ENCODE data around the gene PGM3. TPM values are rescaled to one million over a fixed set of nuclear protein-coding genes. Genes with fewer than 3 reads are reported as not detected.
A peak's percentile ranks its signal among the peaks of the same experiment; 100 is the strongest.
"Not testable (repeated sequence)": the region's sequence is repeated elsewhere in the genome, so short reads cannot be mapped to it uniquely, and the experiment has no call there.

Gene PGM3
- total and polyA plus RNA-seq, 7 donors: 6.5 to 18.0 (median 12.7) TPM

- Histone ChIP-seq H3K36me3 (ENCODE audit: insufficient read depth in 1 of 2, low read depth in 1 of 2) (peaks cover 5 to 32% of the 10 kb centered on the region in 2 donors), H3K27ac (peak overlapping the region; percentile 36), H3K4me1 (peaks cover 3% of the 10 kb centered on the region), H3K9me3 (no peaks in the 10 kb centered on the region), H3K4me3 (no peak overlapping the region), H3K27me3 (ENCODE audit: insufficient read depth in 3 of 3, low read length in 2 of 3) (no peaks in the 10 kb centered on the region)
- intact Hi-C loops (cut with DNase I): no loop called here
- TF ChIP-seq CTCF (IDR thresholded peaks at IDR 0.05): no peak
- ATAC-seq (no peak), DNase-seq (no peak)
- WGBS, 3 donors: 85 to 94% (median 91%) methylated on average over 4 of the region's 4 CpGs
Measured at GRCh38 chr6:83198486-83199172, 5.6 kb upstream of the PGM3 start.

DNA sequence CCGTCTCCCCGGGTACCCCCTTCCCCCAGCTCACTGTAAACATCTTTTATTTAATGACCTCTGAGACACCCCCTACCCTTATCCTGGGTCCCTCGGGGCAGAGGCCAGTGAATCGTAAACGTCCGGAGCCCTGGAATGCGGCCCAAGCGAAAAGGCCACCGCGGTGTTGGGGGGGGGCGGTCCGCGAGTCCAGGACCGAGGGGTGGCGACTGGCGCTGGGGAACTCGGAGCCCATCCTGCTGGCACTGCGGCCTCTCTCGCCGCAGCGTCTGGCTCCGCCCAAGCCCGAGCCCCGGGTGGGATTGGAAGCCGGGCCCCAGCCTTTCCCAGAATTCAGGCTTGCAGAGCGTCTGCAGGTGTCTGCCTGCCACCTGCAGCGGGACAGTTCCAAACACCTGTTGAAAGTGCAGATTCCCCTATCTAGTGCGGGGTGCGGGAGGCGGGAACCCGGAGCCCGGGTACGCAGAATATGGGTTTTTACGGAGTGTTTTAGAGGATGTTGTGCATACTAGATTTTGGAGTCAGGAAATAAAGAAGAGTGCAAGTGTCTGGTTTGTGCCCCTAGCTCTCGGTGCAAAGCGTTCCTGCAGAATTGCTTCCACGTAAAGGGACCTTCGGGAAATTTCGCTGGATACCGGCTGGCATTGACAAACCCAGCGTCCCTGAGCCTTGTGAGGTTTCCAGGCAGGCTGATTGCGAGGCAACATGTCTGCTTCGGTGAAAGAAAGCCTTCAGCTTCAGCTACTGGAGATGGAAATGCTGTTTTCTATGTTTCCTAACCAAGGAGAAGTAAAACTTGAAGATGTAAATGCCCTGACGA lies 892 bp upstream of the PGM3 start:
- 1 to 3% (median 3%) methylated on average over 43 to 44 of the region's 44 CpGs for WGBS, 3 donors
- peaks cover 10 to 32% of the 10 kb centered on the region in 2 donors for H3K36me3 ChIP-seq (ENCODE audit: insufficient read depth in 1 of 2, low read depth in 1 of 2)
- DNase-seq: peak; percentile 45 to 65
- ATAC-seq: peak; percentile 51 to 71 (median 56)
- peak overlapping the region; percentile 97 for H3K4me3 ChIP-seq
- peaks cover 7% of the 10 kb centered on the region for H3K4me1 ChIP-seq
- H3K9me3 ChIP-seq: no peaks in the 10 kb centered on the region
- no peak for TF ChIP-seq CTCF (IDR thresholded peaks at IDR 0.05)
- intact Hi-C loops (cut with DNase I): loop anchor here in 1 of 2 donors (5.0 kb wide), 1 partner anchor 127 kb away; the partner anchor contains the start of genes DOP1A and UBE3D
- H3K27me3 ChIP-seq (ENCODE audit: insufficient read depth in 3 of 3, low read length in 2 of 3): no peaks in the 10 kb centered on the region
- peak overlapping the region; percentile 88 for H3K27ac ChIP-seq

- Histone ChIP-seq H3K27ac (peak overlapping the region; percentile 88), H3K27me3 (ENCODE audit: insufficient read depth in 3 of 3, low read length in 2 of 3) (no peaks in the 10 kb centered on the region), H3K4me1 (peaks cover 7% of the 10 kb centered on the region), H3K9me3 (no peaks in the 10 kb centered on the region), H3K4me3 (peak overlapping the region; percentile 97), H3K36me3 (ENCODE audit: insufficient read depth in 1 of 2, low read depth in 1 of 2) (peaks cover 10 to 35% of the 10 kb centered on the region in 2 donors)
- no peak for DNase-seq
- ATAC-seq: no peak
- no peak for TF ChIP-seq CTCF (IDR thresholded peaks at IDR 0.05)
- 1 to 4% (median 1%) methylated on average over 4 of the region's 4 CpGs for WGBS, 3 donors
- intact Hi-C loops (cut with DNase I): loop anchor here in 1 of 2 donors (5.0 kb wide), 1 partner anchor 125 kb away; the partner anchor contains the start of genes DOP1A and UBE3D
Measured at GRCh38 chr6:83192456-83192855, 609 bp downstream of the PGM3 start.

GRCh38 chr6:83191974-83192373 lies 1.1 kb downstream of the PGM3 start:
- not testable (repeated sequence) for H3K27ac ChIP-seq; H3K27me3 ChIP-seq (ENCODE audit: insufficient read depth in 3 of 3, low read length in 2 of 3); H3K4me1 ChIP-seq; H3K9me3 ChIP-seq; ATAC-seq; DNase-seq
- peaks cover 10 to 33% of the 10 kb centered on the region in 2 donors for H3K36me3 ChIP-seq (ENCODE audit: insufficient read depth in 1 of 2, low read depth in 1 of 2)
- WGBS, 3 donors: 90 to 94% (median 90%) methylated on average over 13 to 17 of the region's 18 CpGs
- peak overlapping the region; percentile 97 for H3K4me3 ChIP-seq
- intact Hi-C loops (cut with DNase I): loop anchor here in 1 of 2 donors (5.0 kb wide), 1 partner anchor 125 kb away; the partner anchor contains the start of genes DOP1A and UBE3D

GRCh38 chr6:83190626-83191025 lies 2.4 kb downstream of the PGM3 start:
- WGBS, 3 donors: 89 to 96% (median 91%) methylated on average over 6 of the region's 6 CpGs
- intact Hi-C loops (cut with DNase I): loop anchor here in 1 of 2 donors (5.0 kb wide), 1 partner anchor 123 kb away; the partner anchor contains the start of genes DOP1A and UBE3D
- Histone ChIP-seq H3K27me3 (ENCODE audit: insufficient read depth in 3 of 3, low read length in 2 of 3) (no peaks in the 10 kb centered on the region), H3K4me1 (peaks cover 7% of the 10 kb centered on the region), H3K36me3 (ENCODE audit: insufficient read depth in 1 of 2, low read depth in 1 of 2) (peaks cover 9 to 33% of the 10 kb centered on the region in 2 donors), H3K27ac (no peak overlapping the region), H3K9me3 (no peaks in the 10 kb centered on the region), H3K4me3 (no peak overlapping the region)
- no peak for TF ChIP-seq CTCF (IDR thresholded peaks at IDR 0.05)
- ATAC-seq (no peak), DNase-seq (no peak)

Data from psoas muscle (tissue), 8 donors.